Hippocampal formation (tissue), 2 donors: ENCODE measurements around the gene DBNL.

Experiments
- DNase-seq, 2 donors: peaks; one replicate each; lab custom pipeline; 2025; lab: John Stamatoyannopoulos, UW

DBNL gene

GRCh38 chr7:44078521-44078920, 34.0 kb downstream of the DBNL start:
- no peak for DNase-seq

GRCh38 chr7:44079331-44080021, 35.0 kb downstream of the DBNL start:
- no peak for DNase-seq

- no peak for DNase-seq
Observed at GRCh38 chr7:44080118-44080517, 35.6 kb downstream of the DBNL start.

- no peak for DNase-seq
Observed at GRCh38 chr7:44080686-44081265, 36.3 kb downstream of the DBNL start.

- no peak for DNase-seq
Observed at GRCh38 chr7:44081266-44081748, 36.8 kb downstream of the DBNL start.

GRCh38 chr7:44082541-44083207, 38.2 kb downstream of the DBNL start:
- peak; percentile 99 for DNase-seq

GRCh38 chr7:44083796-44084195, 39.3 kb downstream of the DBNL start:
- DNase-seq, result no peak

GRCh38 chr7:44084701-44085100, 40.2 kb downstream of the DBNL start:
- DNase-seq, result no peak

- DNase-seq, result no peak
Observed at GRCh38 chr7:44085546-44085945, 41.0 kb downstream of the DBNL start.

- DNase-seq, result no peak
Observed at GRCh38 chr7:44086627-44087026, 42.1 kb downstream of the DBNL start.

- no peak for DNase-seq
Observed at GRCh38 chr7:44087911-44088838, 43.7 kb downstream of the DBNL start.

GRCh38 chr7:44093102-44093641, 48.7 kb downstream of the DBNL start:
- no peak for DNase-seq

- DNase-seq, result no peak
Observed at GRCh38 chr7:44094365-44094764, 49.9 kb downstream of the DBNL start.

- DNase-seq, result no peak
Observed at GRCh38 chr7:44094883-44095592, 50.5 kb downstream of the DBNL start.

GRCh38 chr7:44095781-44096180, 51.3 kb downstream of the DBNL start:
- no peak for DNase-seq

GRCh38 chr7:44096326-44096881, 51.9 kb downstream of the DBNL start:
- DNase-seq, result no peak

- no peak for DNase-seq
Observed at GRCh38 chr7:44097064-44097932, 52.8 kb downstream of the DBNL start.

- DNase-seq, result no peak
Observed at GRCh38 chr7:44098092-44099068, 53.9 kb downstream of the DBNL start.

- no peak for DNase-seq
Observed at GRCh38 chr7:44099669-44100068, 55.2 kb downstream of the DBNL start.
